NCI-H187 treated with DMSO at 0.1 percent for 48 hours (cell line): ENCODE results near the gene TMEM237.
"Not testable (repeated sequence)": the region's sequence is repeated elsewhere in the genome, so short reads cannot be mapped to it uniquely, and the experiment has no call there.

Source experiments
- DNase-seq: peaks from one replicate; lab custom pipeline; 2025; lab: John Stamatoyannopoulos, UW

The TMEM237 gene, protein sequence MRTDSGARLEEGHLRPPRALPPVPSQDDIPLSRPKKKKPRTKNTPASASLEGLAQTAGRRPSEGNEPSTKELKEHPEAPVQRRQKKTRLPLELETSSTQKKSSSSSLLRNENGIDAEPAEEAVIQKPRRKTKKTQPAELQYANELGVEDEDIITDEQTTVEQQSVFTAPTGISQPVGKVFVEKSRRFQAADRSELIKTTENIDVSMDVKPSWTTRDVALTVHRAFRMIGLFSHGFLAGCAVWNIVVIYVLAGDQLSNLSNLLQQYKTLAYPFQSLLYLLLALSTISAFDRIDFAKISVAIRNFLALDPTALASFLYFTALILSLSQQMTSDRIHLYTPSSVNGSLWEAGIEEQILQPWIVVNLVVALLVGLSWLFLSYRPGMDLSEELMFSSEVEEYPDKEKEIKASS

DNA sequence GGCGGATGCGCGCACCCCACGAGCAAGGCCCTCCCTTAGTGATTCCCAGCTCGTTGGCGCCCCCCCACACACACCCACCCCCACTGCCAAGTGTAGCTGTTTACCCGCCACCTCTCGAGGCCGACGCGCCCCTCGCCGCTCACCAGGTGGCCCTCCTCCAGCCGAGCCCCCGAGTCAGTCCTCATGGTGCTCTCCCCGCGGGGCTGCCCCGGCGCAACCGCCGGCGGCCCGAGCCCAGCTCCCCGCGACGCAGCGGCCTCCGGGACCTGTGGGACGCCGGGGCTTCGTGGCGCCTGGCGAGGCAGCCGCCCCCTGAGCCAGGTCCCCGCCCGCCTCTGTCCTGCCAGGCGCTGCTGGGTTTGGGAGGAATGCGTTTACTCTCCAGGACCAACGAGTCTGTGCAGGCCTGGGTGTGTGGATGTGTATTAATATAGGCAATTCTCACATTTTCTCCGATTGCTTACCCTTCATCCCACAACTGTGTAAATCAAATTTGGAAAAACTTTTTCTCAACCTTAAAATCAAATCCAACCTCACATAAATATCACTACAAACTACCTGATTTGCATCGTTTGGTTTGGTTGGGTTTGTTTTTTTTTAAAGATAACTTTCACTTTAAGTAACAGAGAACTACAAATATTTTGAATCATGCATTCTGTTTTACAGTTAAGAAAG, at the start of gene TMEM237:
Gene TMEM237, minus strand, starts transcription at position 288 of the 675 bp plus-strand sequence. Its CDS starts 103 bp downstream, at position 185.
- no peak for DNase-seq

DNA sequence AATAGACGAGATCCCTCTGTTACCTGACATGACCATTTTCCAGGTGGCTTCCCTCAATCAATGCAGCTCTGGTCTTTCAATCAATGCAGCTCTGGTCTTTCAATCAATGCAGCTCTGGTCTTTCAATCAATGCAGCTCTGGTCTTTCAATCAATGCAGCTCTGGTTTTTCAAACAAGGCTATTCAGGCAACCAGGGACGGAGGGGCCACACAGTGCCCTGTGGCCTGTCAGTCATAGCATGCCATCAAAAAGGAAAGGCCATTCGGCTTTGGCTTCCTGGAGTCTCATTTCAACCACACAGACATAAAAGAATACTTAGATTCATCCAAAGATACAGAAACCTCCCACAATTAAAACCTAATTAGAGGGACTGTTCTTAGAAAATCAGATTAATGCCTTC, 41.9 kb upstream of the TMEM237 start:
- no peak for DNase-seq

DNA sequence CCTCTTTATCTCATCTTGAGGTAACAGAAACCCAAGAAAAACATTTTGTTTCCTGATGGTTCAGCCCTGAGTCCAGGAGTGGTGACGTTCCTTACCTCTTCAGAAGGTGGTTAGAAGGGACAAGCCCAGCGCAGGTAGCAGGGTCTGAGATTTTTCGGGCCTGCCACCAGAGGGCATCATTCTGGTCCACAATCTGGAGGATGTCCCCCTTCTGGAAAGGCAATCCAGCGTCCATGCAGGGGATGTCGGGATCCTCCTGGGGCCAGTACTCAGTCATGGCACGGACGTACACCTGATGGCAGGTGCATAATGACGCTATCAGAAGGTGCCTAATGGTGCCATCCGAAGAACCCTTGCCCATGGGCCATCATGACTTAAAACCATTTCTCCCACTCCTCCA, 37.4 kb upstream of the TMEM237 start:
- no peak for DNase-seq

DNA sequence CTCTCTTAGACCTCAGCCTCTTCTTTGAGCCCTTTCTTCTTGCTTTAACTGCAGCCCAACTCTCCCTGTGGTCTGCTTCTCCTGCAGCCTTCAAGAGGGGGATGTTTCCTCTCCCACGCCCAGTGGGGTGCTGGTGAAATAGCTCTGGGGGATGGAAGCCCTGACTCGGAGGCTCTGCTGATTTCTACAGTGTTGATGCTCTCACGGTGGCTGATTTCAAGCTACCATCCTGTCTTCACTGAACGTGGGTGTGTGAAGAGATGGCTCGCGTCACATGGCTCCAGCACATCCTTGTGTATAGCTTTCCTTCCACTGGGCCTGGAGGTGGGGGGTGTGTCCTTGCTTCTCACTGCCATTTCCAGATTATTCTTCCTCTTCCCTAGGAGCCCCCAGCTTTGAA, 35.1 kb upstream of the TMEM237 start:
- no peak for DNase-seq

DNA sequence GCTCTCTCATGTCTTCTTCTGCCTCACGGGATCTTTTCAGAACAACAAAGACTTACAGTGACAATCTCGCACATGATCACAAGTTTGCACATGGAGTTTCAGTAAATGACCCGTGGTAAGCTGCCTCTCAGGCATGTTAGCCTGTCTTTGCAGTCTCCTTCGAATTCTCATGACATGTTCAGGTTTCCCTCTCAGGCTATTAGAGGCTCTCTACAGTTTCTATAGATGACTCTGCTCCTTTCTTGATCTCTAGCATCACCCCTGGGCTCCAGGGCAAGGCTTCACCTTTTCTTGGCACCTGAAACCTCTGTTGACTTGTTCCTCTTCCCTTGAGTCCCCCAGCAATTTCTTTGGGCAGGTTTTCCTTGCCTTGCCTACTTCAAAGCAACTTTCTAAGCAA, 32.2 kb upstream of the TMEM237 start:
- DNase-seq: no peak

DNA sequence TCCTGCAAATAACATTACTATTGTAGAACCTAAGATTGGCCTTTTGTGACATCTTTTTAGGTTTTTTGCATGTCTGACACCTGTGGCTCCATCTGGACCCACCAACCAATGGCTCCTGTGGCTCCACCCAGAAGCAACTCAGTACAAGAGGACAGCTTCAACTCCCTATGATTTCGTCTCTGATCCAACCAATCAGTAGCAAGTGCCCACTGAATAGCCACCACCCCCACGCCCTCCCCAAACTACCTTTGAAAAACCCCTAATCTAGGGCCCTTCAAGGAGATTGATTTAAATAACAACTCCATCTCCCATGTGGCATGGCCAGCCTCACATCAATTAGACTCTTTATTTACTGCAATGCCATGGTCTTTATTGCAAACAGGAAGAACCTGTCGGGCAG, 31.5 kb upstream of the TMEM237 start:
- DNase-seq: no peak

DNA sequence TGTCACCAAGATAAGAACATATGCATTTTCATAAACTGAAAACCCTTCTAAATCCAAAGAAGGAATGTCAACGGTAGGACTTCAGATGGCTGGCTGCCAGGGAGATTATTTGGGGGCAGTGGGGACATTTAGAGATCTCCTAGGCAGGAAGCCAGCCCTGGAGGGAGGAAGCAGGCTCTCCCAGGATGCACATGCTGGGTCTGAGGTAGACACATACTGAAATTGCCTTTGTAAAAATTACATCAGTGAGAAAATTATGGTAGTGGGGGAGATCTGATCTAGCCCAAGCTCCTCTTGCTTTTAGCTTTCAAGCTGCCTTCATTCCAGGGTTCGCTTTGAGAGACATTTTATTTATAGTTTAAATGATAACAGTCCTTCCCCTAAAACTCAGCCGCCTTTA, 31.0 kb upstream of the TMEM237 start:
- no peak for DNase-seq

DNA sequence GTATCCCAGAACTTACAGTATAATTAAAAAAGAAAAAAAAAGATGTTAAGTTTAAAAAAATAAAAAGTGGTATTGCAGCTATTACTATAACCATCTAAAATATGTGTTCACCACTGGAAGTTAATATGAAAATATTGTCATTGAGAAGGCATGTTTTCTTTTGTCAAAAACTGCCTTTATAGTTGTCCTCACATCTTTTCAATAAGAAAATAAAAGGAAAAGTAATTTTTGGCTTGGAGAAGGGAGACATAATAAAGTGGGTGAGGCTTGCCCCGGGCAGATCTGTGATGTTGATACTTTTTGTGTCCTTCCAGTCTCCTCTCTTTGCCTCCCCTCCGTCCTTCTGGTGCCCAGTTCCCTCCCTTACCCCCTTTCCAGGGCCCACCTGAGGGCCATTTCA, 30.2 kb upstream of the TMEM237 start:
- DNase-seq: no peak

DNA sequence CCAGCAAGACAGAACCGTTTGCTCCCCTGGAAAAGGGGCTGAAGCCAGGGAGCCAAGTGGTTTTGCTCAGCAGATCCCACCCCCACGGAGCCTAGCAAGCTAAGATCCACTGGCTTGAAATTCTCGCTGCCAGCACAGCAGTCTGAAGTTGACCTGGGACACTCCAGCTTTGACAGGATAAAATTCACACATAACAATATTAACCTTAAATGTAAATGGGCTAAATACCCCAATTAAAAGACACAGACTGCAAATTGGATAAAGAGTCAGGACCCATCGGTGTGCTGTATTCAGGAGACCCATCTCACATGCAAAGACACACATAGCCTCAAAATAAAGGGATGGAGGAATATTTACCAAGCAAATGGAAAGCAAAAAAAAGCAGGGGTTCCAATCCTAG, 27.9 kb upstream of the TMEM237 start:
- DNase-seq: not testable (repeated sequence)

DNA sequence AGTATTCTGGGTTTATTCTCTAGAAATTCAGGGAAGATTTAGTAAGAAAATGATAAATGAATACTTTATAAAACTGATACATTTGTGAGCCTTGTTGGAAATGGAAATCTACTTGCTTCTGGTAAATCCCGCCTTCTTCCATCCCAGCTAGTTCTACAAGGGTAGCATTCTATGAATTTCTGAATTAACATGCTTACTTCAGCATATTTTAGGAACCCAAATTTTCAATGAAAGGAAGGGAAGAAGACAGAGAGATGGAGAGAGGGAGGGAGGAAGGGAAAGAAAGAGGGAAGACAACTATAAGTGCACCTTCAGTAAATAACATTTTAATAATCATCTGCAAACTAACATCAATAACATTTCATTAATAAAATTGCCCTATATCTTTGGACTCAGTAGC, 26.6 kb upstream of the TMEM237 start:
- DNase-seq: no peak

DNA sequence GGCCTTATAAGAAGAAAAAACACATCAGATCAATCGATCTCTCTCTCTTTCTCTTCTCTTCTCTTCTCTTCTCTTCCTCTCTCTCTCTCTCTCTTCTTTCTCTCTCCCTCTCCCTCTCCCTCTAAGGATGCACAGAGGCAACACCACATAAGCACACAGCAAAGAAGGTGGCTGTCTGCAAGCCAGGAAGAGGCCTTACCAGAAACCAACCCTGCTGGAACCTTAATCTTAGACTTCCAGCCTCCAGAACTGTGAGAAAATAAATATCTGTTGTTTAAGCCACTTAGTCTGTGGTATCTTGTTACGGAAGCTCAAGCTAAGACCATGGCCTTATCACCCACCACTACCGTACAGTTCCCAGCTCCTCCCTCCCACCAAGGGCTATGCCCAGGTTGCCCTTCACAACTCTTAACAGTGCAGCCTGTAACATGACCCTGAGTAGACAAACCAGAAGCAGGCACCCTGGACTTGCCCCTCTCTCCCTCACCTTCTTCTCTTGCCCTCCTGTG, 25.2 kb upstream of the TMEM237 start:
- no peak for DNase-seq

DNA sequence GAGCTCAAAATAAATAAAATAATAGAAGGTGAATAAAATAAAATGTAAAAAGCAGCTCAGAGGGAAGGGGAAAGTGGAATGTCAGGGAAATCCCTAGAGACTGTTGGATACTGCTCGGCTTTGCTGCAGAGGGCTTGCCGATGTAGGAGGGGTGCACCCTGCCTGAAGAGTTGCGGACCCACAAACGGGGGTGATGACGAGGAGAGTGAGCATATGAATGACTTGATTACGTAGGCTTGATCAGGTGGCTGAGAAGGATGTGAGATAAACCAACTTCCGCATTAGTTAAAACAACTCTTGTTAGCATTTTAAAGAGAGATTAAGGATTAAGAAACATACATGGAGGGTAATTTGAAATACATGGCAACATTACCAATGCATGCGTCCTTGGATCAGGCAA, 21.0 kb upstream of the TMEM237 start:
- DNase-seq: no peak

DNA sequence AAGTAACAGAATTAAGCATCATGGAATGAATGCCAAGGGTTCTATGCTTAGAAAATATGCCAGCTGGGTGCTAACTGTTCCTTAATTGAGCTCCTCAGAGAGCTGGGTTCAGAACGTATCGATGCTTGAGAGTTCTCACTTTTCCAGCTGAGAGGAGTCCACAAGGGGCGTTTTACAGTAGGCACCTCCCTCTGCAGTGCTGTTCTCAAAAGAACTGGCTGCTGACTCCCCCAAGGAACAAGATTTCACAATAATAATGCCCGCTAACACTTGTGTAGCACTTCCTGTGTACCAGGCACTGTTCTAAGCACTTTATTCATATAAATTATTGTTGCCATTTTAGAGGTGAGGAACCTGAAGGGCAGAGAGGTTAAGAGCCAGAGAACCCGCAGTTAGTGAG, 18.1 kb upstream of the TMEM237 start:
- DNase-seq: no peak

DNA sequence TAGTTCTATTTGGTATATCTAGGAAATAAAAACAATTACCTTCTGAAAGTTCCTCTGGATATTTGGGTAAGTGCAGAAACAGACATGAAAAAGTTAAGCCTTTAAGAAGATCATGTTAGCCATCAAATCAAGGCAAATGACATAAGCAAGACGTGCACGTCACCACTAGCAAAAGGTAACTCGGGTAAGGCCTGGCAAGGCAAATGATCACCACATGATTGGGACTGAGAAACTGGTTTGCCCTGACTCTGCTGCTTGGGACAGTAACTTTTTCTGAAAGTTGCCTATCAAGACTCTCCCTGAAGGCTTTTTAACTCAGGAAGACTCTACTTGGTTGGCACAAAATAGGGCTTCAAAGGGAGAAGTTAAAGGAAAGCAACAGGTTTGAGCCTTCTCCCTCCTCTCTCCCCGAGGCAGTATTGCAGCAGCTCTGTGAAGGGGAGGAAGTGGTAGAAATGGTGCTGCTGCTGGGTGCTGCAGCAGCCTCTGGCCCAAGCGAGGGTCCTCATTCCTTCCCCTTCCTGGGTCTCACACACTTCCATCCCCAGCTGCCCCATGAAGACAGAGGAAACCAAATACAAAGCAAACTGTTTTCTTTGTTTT, 17.1 kb upstream of the TMEM237 start:
- no peak for DNase-seq

DNA sequence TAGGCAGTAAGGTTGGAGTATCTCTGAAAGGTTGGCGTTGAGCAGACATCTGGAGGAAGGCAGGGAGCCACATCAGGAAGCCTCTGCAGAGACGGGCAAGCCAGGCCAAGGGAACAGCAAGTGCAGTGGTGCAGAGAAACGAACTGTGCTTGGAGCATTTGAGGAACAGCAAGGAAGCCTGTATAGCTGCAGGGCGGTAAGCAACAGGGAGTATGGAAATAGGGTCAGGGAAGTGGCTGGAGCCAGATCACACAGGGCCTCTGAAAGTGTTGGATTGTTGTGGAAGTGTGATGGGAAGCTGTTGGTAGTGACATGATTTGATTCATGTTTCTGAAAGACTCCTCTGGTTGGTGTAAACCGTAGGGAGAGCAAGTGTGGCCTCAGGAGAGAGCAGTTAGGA, 13.4 kb upstream of the TMEM237 start:
- no peak for DNase-seq

DNA sequence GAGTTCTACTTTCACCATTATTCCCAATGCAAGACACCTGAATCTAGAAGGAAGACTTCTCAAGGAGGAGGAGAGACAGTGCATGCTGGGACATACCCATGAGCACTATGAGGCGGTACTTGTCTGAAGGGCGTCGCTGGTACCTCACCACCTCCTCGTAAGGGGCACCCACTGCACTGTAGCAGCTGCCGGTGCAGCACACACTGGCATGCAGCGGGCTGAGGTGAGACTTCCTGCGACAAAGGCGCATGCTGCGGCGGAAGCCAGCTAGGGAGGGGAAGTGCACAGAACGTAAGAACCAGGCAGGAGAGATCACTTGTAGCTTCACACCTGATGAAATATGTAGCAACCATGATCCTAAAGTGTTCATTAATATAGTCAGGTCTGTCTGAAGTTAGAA, 12.8 kb upstream of the TMEM237 start:
- DNase-seq: no peak

DNA sequence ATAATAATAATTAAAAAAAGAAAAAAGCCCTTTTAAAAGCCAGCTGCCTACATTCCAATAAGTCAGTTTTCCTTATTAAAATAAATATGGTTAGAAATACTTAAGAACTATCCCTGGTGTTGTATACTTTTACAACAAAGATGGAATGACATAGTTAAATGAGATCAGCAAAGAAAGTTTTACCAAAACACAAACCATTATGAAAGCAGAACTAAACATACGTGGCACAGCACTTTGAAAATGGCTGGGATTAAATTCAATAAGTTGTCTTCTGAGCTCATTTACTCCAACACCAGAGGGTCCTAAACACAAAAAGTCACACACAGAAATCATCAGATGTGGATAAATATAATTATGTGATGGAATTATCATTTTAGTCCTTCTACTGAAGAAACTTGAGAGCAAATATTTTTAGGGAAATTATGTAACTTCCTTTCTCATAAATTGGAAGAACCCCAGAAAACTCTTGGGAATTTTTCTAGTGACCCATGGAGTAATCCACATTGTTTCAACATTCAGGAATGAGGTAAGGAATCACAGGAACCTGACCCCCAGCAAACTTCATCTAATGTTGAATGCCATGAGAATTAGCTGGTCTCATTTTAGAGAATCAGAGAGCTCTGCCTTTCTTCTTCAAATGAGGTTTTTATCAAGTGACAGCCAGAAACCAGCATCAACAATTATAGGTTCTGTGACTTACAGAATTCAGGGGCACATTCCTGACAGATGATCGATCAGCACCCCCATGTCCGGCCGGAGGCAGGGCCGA, 11.5 kb upstream of the TMEM237 start:
- no peak for DNase-seq

DNA sequence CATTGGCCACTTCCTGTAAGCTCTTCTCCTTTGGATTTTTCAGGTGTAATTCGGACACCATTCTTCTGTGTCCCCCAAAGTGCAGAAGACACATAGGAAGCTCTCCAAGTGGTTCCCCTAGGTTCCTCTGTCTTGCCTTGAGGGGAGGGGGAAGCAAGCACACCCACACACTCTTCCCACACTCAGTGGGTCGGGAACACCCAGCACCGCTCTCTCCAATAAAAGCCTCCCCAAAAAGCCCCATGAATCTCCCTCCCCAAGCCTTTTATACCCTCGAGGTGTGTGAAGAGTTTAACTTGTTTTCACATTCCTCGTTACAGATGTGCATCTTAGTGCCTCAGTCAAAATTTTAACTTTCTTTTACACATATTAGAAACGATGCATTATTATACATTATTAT, 9.9 kb upstream of the TMEM237 start:
- DNase-seq: no peak

DNA sequence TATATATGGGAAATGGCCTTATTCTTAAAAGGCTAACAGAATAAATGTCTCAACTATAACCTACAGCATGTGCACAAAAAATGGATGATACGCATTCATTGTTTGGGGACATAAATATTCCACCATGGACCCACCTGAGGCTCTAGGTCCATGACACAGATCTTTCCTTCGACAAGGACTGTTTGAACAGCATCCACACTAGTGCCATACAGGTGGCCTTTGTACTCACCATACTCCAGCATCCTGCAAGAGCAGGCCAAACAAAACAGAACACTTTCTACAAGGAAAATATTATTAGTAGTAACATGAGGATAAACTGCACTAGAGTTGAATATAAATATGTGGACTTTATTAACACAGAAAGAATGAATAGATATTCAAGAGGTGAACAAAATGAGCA, 6.1 kb upstream of the TMEM237 start:
- no peak for DNase-seq

DNA sequence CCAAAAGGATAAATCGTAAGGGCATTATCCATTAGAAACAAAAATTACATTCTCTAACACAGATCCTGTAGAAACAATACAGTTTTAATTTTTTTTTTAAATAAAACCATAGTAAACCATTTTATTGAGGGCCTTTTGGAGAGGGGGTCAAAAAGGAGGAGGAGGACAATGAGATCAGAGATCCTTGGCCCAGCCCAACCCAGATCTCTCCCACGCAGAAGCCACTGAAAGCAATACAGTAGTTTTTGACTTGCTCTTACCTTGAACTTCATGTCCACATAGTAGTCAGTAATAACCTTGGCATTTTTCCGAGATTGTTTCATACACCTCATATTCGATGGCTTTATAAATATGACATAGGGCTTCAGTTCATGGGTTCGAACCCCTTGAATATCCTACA, 4.1 kb upstream of the TMEM237 start:
- DNase-seq: no peak

DNA sequence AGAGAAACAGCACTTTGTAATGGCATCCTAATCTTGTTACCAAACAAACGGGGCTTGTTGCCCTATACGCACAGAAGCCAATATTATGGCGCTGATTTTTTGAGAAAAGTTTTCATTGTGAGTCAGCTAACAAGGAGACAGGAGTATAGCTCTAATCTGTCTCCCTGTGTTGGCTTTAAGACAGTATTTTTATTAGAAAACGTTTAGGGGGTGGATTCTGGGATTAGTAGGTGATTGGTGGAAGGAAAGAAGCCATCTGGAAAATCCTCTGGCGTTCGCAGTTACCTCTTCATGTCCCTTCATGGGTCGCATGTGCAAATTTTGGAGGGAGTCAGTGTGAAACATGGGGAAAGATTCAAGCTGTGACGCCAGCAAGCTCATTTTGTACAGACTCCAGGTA, 698 bp upstream of the TMEM237 start:
- no peak for DNase-seq

DNA sequence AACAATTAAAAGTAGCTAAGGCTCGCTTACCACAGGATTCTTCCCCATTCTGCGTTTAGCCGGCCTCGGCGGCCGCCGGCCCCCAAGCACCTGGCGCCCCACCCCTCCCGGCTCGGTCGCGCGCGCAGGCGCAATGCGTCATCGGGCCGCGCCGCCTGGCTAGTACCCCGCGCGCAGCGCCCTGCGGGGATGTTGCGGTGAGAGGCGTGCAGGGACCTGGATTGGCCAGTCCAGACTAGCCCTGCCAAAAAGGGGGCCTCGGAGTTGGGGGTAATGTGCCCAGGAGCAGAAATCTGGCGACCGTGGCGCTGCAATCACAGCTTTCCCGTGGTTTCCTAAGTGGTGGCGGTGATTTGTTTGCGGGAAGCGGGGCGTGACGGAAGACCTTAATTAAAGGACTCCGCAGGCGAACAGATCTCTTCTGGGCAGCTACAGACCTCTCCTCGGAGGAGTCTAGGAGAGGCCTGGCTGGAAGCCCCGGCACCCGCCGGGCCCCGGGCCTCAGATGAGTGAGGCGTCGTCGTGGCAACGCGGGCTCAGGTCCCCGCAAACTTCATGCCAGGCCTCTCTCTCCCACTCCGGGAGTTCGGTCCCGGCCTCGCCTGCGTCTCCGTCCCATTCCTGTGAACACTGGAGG, 606 bp downstream of the TMEM237 start:
- no peak for DNase-seq
